GM12878 (cell line): ENCODE measurements around the gene ATOSB. TPM values are rescaled to one million over a fixed set of nuclear protein-coding genes. Genes with fewer than 3 reads are reported as not detected.
A peak's percentile ranks its signal among the peaks of the same experiment; 100 is the strongest.

ENCODE experiments used
- ATAC-seq: fragments of 200-7000 bp; cut with Tn5 transposase; 3 replicates; pipeline ENCODE4 v1.9.1; 2020; ENCODE audit warnings: mild to moderate bottlenecking, moderate library complexity
- BruUV-seq: library from RNA; stranded (reverse); fragments of 400-500 nt; replicated peaks from 2 replicates; lab custom pipeline; 2021; lab: Mats Ljungman, UMichigan
- CTCF ChIA-PET: fragments of 300-600 bp; sonication (Branson Sonifier 250); formaldehyde crosslinking; extraction: SDS; loops from one replicate; lab custom pipeline; 2021; ENCODE audit warnings: inconsistent platforms; lab: Yijun Ruan, JAX
- POLR2A ChIA-PET: fragments of 350-600 bp; formaldehyde crosslinking; extraction: SDS; loops from one replicate; lab custom pipeline; 2021; ENCODE audit warnings: inconsistent platforms; lab: Charles Lee
- RAD21 ChIA-PET: fragments of 300-600 bp; sonication (Branson Sonifier 250); formaldehyde crosslinking; loops from one replicate; lab custom pipeline; 2023; ENCODE audit warnings: antibody characterized with exemption; ENCODE audit not compliant: unreplicated experiment; lab: Charles Lee
- SMC1A ChIA-PET: fragments of 300-600 bp; sonication (Branson Sonifier 250); formaldehyde crosslinking; loops from one replicate; lab custom pipeline; 2023; ENCODE audit not compliant: unreplicated experiment, uncharacterized antibody; lab: Charles Lee
- DNase-seq: peaks from one replicate; pipeline ENCODE4 v3.0.0-alpha.2; 2011; ENCODE audit warnings: low read depth, low spot score
- FAIRE-seq: peaks from 3 replicates; lab custom pipeline; 2011; peaks lifted over from hg19 to GRCh38; lab: Jason Lieb, UNC
- H2AFZ ChIP-seq: 2 replicates; pipeline ENCODE4 v1.6.0; 2011; ENCODE audit warnings: low read depth, low read length, control low read depth; ENCODE audit not compliant: control insufficient read depth
- H3K27ac ChIP-seq: 2 replicates; pipeline ENCODE4 v1.5.1; 2011; ENCODE audit warnings: control low read depth; ENCODE audit not compliant: control insufficient read depth, insufficient read depth
- H3K27me3 ChIP-seq, 2 experiments: replicated peaks in 1 of 2; 2 replicates each; pipeline versions ENCODE4 v1.6.0 to v1.6.1; 2011; ENCODE audit warnings: low read length in 1 of 2; ENCODE audit not compliant: control insufficient read depth in 2 of 2, insufficient read depth in 2 of 2
- H3K36me3 ChIP-seq, 2 experiments: 2 replicates each; pipeline ENCODE4 v1.5.1; 2011; ENCODE audit warnings: low read length in 1 of 2; ENCODE audit not compliant: control insufficient read depth in 2 of 2, insufficient read depth in 2 of 2
- H3K4me1 ChIP-seq: 2 replicates; pipeline ENCODE4 v1.6.1; 2011; ENCODE audit warnings: mild to moderate bottlenecking, low read length, moderate library complexity, mixed read lengths; ENCODE audit not compliant: control insufficient read depth, insufficient read depth
- H3K4me2 ChIP-seq: 2 replicates; pipeline ENCODE4 v1.6.0; 2011; ENCODE audit warnings: control low read depth; ENCODE audit not compliant: control insufficient read depth, insufficient read depth
- H3K4me3 ChIP-seq: fragments of 200-600 bp; sonication (generic); 2 replicates; pipeline ENCODE4 v1.5.1; 2016
- H3K79me2 ChIP-seq: 2 replicates; pipeline ENCODE4 v1.6.0; 2011; ENCODE audit warnings: low read length; ENCODE audit not compliant: control insufficient read depth, insufficient read depth
- H3K9ac ChIP-seq: 2 replicates; pipeline ENCODE4 v1.8.0; 2011; ENCODE audit warnings: low read length, control low read depth, mixed read lengths; ENCODE audit not compliant: control insufficient read depth, insufficient read depth
- H3K9me3 ChIP-seq: replicated peaks from 3 replicates; pipeline ENCODE4 v1.5.1; 2011; ENCODE audit warnings: mild to moderate bottlenecking, low read length; ENCODE audit not compliant: control insufficient read depth, insufficient read depth
- H4K20me1 ChIP-seq: 2 replicates; pipeline ENCODE4 v1.6.0; 2011; ENCODE audit not compliant: control insufficient read depth, insufficient read depth
- CEBPB ChIP-seq, 2 experiments: fragments of 150-350 bp in 1 of 2; IDR thresholded peaks; 2 replicates each; pipeline ENCODE4 v1.6.1; 2012 to 2014; ENCODE audit warnings: low read depth in 2 of 2, low read length in 2 of 2, borderline replicate concordance in 1 of 2, inconsistent platforms in 1 of 2
- CHD2 ChIP-seq: IDR thresholded peaks from 2 replicates; pipeline ENCODE4 v1.6.1; 2011; ENCODE audit warnings: low read depth, low read length, improper control_type of control experiment, borderline replicate concordance
- E4F1 ChIP-seq: fragments of 450-650 bp; IDR thresholded peaks from 2 replicates; pipeline ENCODE4 v1.6.1; 2018; ENCODE audit warnings: borderline replicate concordance, mild to moderate bottlenecking; ENCODE audit not compliant: partially characterized antibody
- GABPA ChIP-seq: IDR thresholded peaks from 2 replicates; pipeline ENCODE4 v1.6.1; 2014; ENCODE audit warnings: antibody characterized with exemption, low read depth, mild to moderate bottlenecking, inconsistent platforms
- HDGF ChIP-seq: fragments of 450-650 bp; IDR thresholded peaks from 2 replicates; pipeline ENCODE4 v1.6.1; 2016; ENCODE audit warnings: antibody characterized with exemption
- MXI1 ChIP-seq: fragments of 150-350 bp; IDR thresholded peaks from 2 replicates; pipeline ENCODE4 v1.6.1; 2011; ENCODE audit warnings: low read depth, mild to moderate bottlenecking, inconsistent platforms, low read length, improper control_type of control experiment
- NR2F1 ChIP-seq: fragments of 450-650 bp; conservative IDR thresholded peaks from 2 replicates; pipeline ENCODE4 v1.6.1; 2017; ENCODE audit warnings: mild to moderate bottlenecking
- PAX5 ChIP-seq: IDR thresholded peaks from 2 replicates; pipeline ENCODE4 v1.6.1; 2011; ENCODE audit warnings: low read depth, low read length, borderline replicate concordance
- PBX3 ChIP-seq: IDR thresholded peaks from 2 replicates; pipeline ENCODE4 v1.6.1; 2011; ENCODE audit warnings: mild to moderate bottlenecking, low read depth, low read length, moderate library complexity; ENCODE audit not compliant: insufficient replicate concordance
- RAD51 ChIP-seq: fragments of 450-650 bp; IDR thresholded peaks from 2 replicates; pipeline ENCODE4 v1.6.1; 2016; ENCODE audit warnings: moderate library complexity, mild to moderate bottlenecking, inconsistent platforms
- TAF1 ChIP-seq: IDR thresholded peaks from 2 replicates; pipeline ENCODE4 v1.6.1; 2011; ENCODE audit warnings: mild to moderate bottlenecking, low read depth, low read length, borderline replicate concordance
- TARDBP ChIP-seq: IDR thresholded peaks from 2 replicates; pipeline ENCODE4 v1.6.1; 2016; ENCODE audit warnings: borderline replicate concordance
- TBL1XR1 ChIP-seq: IDR thresholded peaks from 2 replicates; pipeline ENCODE4 v1.6.1; 2012; ENCODE audit warnings: low read depth, low read length, improper control_type of control experiment
- USF1 ChIP-seq: IDR thresholded peaks from 2 replicates; pipeline ENCODE4 v1.6.1; 2011; ENCODE audit warnings: borderline replicate concordance, low read depth, mild to moderate bottlenecking, moderate library complexity, mixed read lengths, low read length; ENCODE audit not compliant: insufficient read depth; ENCODE audit errors: extremely low read length
- ZBTB40 ChIP-seq: fragments of 450-650 bp; IDR thresholded peaks from 2 replicates; pipeline ENCODE4 v1.6.1; 2016; ENCODE audit warnings: mild to moderate bottlenecking, moderate library complexity, borderline replicate concordance
- WGBS: methylation state at CpG from one replicate; pipeline ENCODE4 v1.1.6; 2016; ENCODE audit warnings: low lambda C conversion rate; ENCODE audit not compliant: insufficient replicate concordance, insufficient coverage; ENCODE audit errors: missing lambda C conversion rate; 5-methylcytosine and 5-hydroxymethylcytosine counted together
- in situ Hi-C: fragments of 300-500 bp; cut with MboI; formaldehyde crosslinking; loops from 9 replicates; pipeline ENCODE4 v1.14.3; 2018; ENCODE audit warnings: mixed read lengths
- intact Hi-C: fragments of 100-400 bp; cut with micrococcal nuclease; formaldehyde crosslinking; loops from one replicate; pipeline ENCODE4 v1.14.2; 2022; ENCODE audit not compliant: unreplicated experiment
- polyA plus RNA-seq, 11 experiments: library from polyadenylated mRNA; depleted of rRNA in 4 of 11; unstranded in 6 of 11; stranded (reverse) in 5 of 11; fragments of >200 nt; fragmentation: Nextera tagmentation in 4 of 11; fragmentation: Illumina TruSeq in 1 of 11; extraction: Ambion mirVana in 4 of 11; extraction: Trizol in 1 of 11; gene quantifications; 1 replicate in 1 of 11; 2 replicates in 10 of 11; pipeline versions ENCODE4 v1.2.1 to v1.2.3, GENCODE V29; 2011 to 2016; ENCODE audit warnings: inconsistent platforms in 2 of 11, missing spikeins in 2 of 11, low read depth in 1 of 11
- total RNA-seq, 4 experiments: library from RNA; depleted of rRNA in 3 of 4; stranded (reverse); fragments of >200 nt in 3 of 4; fragmentation: Illumina TruSeq in 1 of 4; extraction: Trizol in 1 of 4; gene quantifications; 2 replicates each; pipeline versions ENCODE4 v1.2.1 to v1.2.3, GENCODE V29; 2013 to 2021

The ATOSB gene
- total and polyA plus RNA-seq, 10 of the 15 experiments (the other 5 are each of a cell fraction or from before 2014, with no cell fraction given): 0.60 to 5.4 (median 2.5) TPM

GRCh38 chr9:35102465-35102768 lies 13.2 kb downstream of the ATOSB start:
- Histone ChIP-seq H3K79me2 (peaks cover 14% of the 10 kb centered on the region), H2AFZ (peak overlapping the region; percentile 82), H3K4me1 (peaks cover 5% of the 10 kb centered on the region), H3K36me3 (peaks cover 9 to 16% of the 10 kb centered on the region in 2 experiments), H3K9ac (peak overlapping the region; percentile 93), H3K27me3 (no peaks in the 10 kb centered on the region), H3K9me3 (no peaks in the 10 kb centered on the region), H4K20me1 (no peaks in the 10 kb centered on the region), H3K27ac (peak overlapping the region; percentile 88), H3K4me2 (peak overlapping the region; percentile 88), H3K4me3 (peak overlapping the region; percentile 79)
- FAIRE-seq (no peak), ATAC-seq (peak; percentile 56), DNase-seq (no peak)
- intact Hi-C loops: loop anchor here (2.0 kb wide), 1 partner anchor 24 kb away; the partner anchor contains the start of gene FANCG
- 4% methylated on average over 10 of the region's 10 CpGs for WGBS
- CTCF ChIA-PET: interaction anchor here (0.8 to 2.5 kb wide), 3 partner anchors 12 to 530 kb away, joined by 3 to 11 read pairs (median 4); partner anchors contain the start of gene VCP
- in situ Hi-C loops: loop anchor here (10.0 kb wide), 2 partner anchors 632 to 712 kb away; partner anchors contain the start of genes CREB3, HINT2, SPAG8 and TLN1
- BruUV-seq: TSS peak; percentile 83
- POLR2A ChIA-PET: interaction anchor here (0.5 to 3.5 kb wide), 5 partner anchors 9 to 30 kb away, joined by 4 to 27 read pairs (median 14); partner anchors contain the start of genes ATOSB, FANCG and VCP
- SMC1A ChIA-PET: interaction anchor here (0.9 to 1.5 kb wide), 4 partner anchors 10 to 158 kb away, joined by 3 to 5 read pairs (median 4); no protein-coding TSS in a partner anchor
- no peak for TF ChIP-seq ZBTB40
- no peak for TF ChIP-seq NR2F1
- TF ChIP-seq HDGF: no peak
- no peak for TF ChIP-seq CHD2
- TF ChIP-seq TARDBP: no peak
- TF ChIP-seq TBL1XR1: no peak
- TF ChIP-seq CEBPB (IDR thresholded peaks at IDR 0.05; ENCODE audit: borderline replicate concordance in 1 of 2, low read depth in 2 of 2, low read length in 2 of 2): no peak
- no peak for TF ChIP-seq USF1
- no peak for TF ChIP-seq PAX5
- no peak for TF ChIP-seq RAD51
- TF ChIP-seq TAF1: no peak
- no peak for TF ChIP-seq PBX3
- no peak for TF ChIP-seq GABPA
- TF ChIP-seq E4F1: no peak
- no peak for TF ChIP-seq MXI1
- RAD21 ChIA-PET: interaction anchor here (1.0 to 1.4 kb wide), 6 partner anchors 9 to 451 kb away, joined by 3 to 6 read pairs (median 4); partner anchors contain the start of gene FANCG
